Cardiac muscle cell (in vitro differentiated cells and primary cell): ENCODE measurements around the gene TMEM120B. TPM values are rescaled to one million over a fixed set of nuclear protein-coding genes. Genes with fewer than 3 reads are reported as not detected.
A peak's percentile ranks its signal among the peaks of the same experiment; 100 is the strongest.

Experiments used
- DNase-seq, 2 donors: peaks; one replicate each; pipeline versions ENCODE4 v3.0.0 to v3.0.0-alpha.2; 2010 to 2017; ENCODE audit warnings: low read depth in 1 of 2, low spot score in 1 of 2
- H3K27ac ChIP-seq: fragments of 200-600 bp; sonication (generic); 2 replicates; pipeline ENCODE4 v1.5.1; 2016
- H3K27me3 ChIP-seq: fragments of 200-600 bp; sonication (generic); 2 replicates; pipeline ENCODE4 v1.6.0; 2016; ENCODE audit warnings: control low read depth
- H3K36me3 ChIP-seq: fragments of 200-600 bp; sonication (generic); 2 replicates; pipeline ENCODE4 v1.5.1; 2016; ENCODE audit warnings: control low read depth
- H3K4me1 ChIP-seq: fragments of 200-600 bp; sonication (generic); 2 replicates; pipeline ENCODE4 v1.8.1; 2017; ENCODE audit warnings: low read depth, mild to moderate bottlenecking, mixed run types
- H3K4me3 ChIP-seq: fragments of 200-600 bp; sonication (generic); 2 replicates; pipeline ENCODE4 v1.5.1; 2016; ENCODE audit warnings: mild to moderate bottlenecking
- H3K9me3 ChIP-seq: fragments of 200-600 bp; sonication (generic); 2 replicates; pipeline ENCODE4 v1.5.1; 2017; ENCODE audit warnings: low read depth, mild to moderate bottlenecking, control low read depth
- CTCF ChIP-seq: IDR thresholded peaks from 2 replicates; pipeline ENCODE4 v1.5.1; 2012; ENCODE audit warnings: low read depth, mild to moderate bottlenecking, low read length
- polyA plus RNA-seq: library from polyadenylated mRNA; unstranded; fragments of >200 nt; fragmentation: Nextera tagmentation; extraction: Ambion mirVana; gene quantifications from 2 replicates; pipeline ENCODE4 v1.2.1, GENCODE V29; 2016
- total RNA-seq: library from RNA; depleted of rRNA; stranded (reverse); fragments of >200 nt; gene quantifications from 2 replicates; pipeline ENCODE4 v1.2.3, GENCODE V29; 2016

Gene TMEM120B
- total and polyA plus RNA-seq, 2 experiments from 2014 or later, result 19.7 to 30.7 TPM

- no peak for TF ChIP-seq CTCF
- H3K9me3 ChIP-seq, result no peaks in the 10 kb centered on the region
- no peak overlapping the region for H3K4me3 ChIP-seq
- peaks cover 6% of the 10 kb centered on the region for H3K36me3 ChIP-seq
- H3K4me1 ChIP-seq, result peaks cover 12% of the 10 kb centered on the region
- no peak overlapping the region for H3K27ac ChIP-seq
- no peak for DNase-seq
- H3K27me3 ChIP-seq, result no peaks in the 10 kb centered on the region
Observed at GRCh38 chr12:121779422-121779895, 66.9 kb downstream of the TMEM120B start.

- Histone ChIP-seq H3K27ac (no peak overlapping the region), H3K4me3 (no peak overlapping the region), H3K4me1 (peaks cover 12% of the 10 kb centered on the region), H3K36me3 (peaks cover 6% of the 10 kb centered on the region), H3K27me3 (no peaks in the 10 kb centered on the region), H3K9me3 (no peaks in the 10 kb centered on the region)
- TF ChIP-seq CTCF, result no peak
- DNase-seq, result no peak
Observed at GRCh38 chr12:121780429-121780828, 67.9 kb downstream of the TMEM120B start.

GRCh38 chr12:121781484-121781997 is 69.0 kb downstream of the TMEM120B start:
- Histone ChIP-seq H3K4me1 (peaks cover 12% of the 10 kb centered on the region), H3K4me3 (no peak overlapping the region)

GRCh38 chr12:121781998-121782979 is 69.7 kb downstream of the TMEM120B start:
- Histone ChIP-seq H3K9me3 (no peaks in the 10 kb centered on the region), H3K36me3 (peaks cover 6% of the 10 kb centered on the region), H3K4me1 (peaks cover 12% of the 10 kb centered on the region), H3K27me3 (no peaks in the 10 kb centered on the region), H3K27ac (peak overlapping the region; percentile 68), H3K4me3 (no peak overlapping the region)
- TF ChIP-seq CTCF, result no peak
- DNase-seq, result no peak

More at GRCh38 chr12:121781484-121781997, 69.0 kb downstream of the TMEM120B start:
- no peaks in the 10 kb centered on the region for H3K9me3 ChIP-seq
- no peak for DNase-seq
- H3K27me3 ChIP-seq, result no peaks in the 10 kb centered on the region
- no peak for TF ChIP-seq CTCF
- peaks cover 6% of the 10 kb centered on the region for H3K36me3 ChIP-seq
- peak overlapping the region; percentile 68 for H3K27ac ChIP-seq

- Histone ChIP-seq H3K36me3 (peaks cover 6% of the 10 kb centered on the region), H3K4me1 (peaks cover 13% of the 10 kb centered on the region), H3K4me3 (no peak overlapping the region), H3K27me3 (no peaks in the 10 kb centered on the region), H3K9me3 (no peaks in the 10 kb centered on the region), H3K27ac (no peak overlapping the region)
- DNase-seq, result no peak
- no peak for TF ChIP-seq CTCF
Observed at GRCh38 chr12:121783766-121784165, 71.2 kb downstream of the TMEM120B start.
